ENCODE results near the gene NACC2.

The NACC2 gene

DNA sequence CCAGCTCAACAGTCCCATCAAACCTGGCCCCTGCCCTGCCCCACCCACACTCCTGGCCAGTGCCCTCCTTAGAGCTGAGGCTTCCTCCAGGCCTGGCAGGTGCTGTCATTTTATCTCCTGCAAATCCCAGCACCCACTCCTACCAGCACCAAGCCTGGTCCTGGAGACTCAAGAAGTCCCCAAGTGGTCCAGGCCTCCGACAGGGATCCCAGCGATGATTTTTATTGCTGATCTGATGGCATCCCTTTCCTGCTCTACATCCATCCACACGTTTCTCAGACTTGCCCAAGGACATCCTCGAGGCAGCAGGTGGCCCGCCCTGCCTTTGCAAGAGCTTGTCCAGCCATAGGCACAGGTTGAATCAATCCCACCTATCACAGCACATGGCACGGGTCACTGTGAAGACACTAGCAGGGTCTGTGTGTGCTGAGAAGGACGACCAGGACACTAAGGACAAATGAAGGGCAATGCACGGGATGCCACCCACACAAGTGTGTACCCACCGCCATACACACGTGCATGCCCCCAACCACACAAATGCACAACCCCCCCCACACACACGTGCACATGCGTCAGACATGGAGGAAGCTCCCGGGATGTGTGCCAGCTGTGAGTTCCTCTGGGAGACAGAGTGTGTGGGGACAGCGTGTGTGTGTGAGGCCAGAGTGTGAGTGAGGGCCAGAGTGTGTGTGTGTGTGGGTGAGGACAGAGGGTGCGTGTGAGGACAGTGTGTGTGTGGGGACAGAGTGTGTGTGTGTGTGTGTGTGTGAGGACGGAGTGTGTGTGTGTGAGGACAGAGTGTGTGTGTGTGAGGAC lies 71.5 kb downstream of the NACC2 start:
- TF ChIP-seq, protein P1, sequence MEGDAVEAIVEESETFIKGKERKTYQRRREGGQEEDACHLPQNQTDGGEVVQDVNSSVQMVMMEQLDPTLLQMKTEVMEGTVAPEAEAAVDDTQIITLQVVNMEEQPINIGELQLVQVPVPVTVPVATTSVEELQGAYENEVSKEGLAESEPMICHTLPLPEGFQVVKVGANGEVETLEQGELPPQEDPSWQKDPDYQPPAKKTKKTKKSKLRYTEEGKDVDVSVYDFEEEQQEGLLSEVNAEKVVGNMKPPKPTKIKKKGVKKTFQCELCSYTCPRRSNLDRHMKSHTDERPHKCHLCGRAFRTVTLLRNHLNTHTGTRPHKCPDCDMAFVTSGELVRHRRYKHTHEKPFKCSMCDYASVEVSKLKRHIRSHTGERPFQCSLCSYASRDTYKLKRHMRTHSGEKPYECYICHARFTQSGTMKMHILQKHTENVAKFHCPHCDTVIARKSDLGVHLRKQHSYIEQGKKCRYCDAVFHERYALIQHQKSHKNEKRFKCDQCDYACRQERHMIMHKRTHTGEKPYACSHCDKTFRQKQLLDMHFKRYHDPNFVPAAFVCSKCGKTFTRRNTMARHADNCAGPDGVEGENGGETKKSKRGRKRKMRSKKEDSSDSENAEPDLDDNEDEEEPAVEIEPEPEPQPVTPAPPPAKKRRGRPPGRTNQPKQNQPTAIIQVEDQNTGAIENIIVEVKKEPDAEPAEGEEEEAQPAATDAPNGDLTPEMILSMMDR (IDR thresholded peaks at IDR 0.05; ENCODE audit: borderline replicate concordance, control extremely low read depth, extremely low read depth, insufficient read depth, missing control alignments) = no peak
- DNase-seq (ENCODE audit: low spot score) = no peak
- in situ Hi-C loops (cut with MboI; ENCODE audit: low sequenced_read_pairs, unreplicated experiment) = no loop called here

DNA sequence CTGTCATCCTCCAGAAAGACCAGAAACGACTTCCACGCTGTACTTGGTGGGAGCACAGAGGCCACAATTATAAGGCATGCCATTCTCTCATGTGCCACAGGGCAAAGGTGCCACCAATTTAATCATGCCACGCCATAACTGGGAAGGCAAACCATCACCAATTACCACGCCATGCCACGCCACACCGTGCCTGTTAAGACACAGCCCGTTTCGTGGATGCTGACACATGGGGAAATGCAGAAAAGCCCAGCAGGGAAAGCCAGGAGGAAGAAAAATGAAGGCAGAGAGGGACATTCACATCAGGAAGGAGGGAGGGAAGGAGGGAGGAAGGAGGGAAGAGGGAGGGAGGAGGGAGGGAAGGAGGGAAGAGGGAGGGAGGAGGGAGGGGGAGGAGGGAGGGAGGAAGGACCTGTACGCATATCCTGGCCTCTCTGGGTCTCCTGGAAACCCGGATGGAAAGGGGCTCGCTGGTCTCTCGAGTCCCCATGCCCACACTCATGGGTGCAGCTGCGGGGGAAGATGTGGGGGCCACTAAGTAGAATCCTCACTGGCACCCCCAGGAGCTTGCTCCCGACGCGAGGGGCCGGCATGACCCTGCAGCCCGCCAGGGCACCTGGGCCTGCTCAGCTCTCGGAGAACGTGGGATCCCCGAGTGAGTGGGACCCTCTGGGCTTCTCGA lies 72.2 kb downstream of the NACC2 start:
- TF ChIP-seq, protein P1 (IDR thresholded peaks at IDR 0.05; ENCODE audit: borderline replicate concordance, control extremely low read depth, extremely low read depth, insufficient read depth, missing control alignments) = no peak
- no peak for DNase-seq (ENCODE audit: low spot score)
- in situ Hi-C loops (cut with MboI; ENCODE audit: low sequenced_read_pairs, unreplicated experiment) = no loop called here

DNA sequence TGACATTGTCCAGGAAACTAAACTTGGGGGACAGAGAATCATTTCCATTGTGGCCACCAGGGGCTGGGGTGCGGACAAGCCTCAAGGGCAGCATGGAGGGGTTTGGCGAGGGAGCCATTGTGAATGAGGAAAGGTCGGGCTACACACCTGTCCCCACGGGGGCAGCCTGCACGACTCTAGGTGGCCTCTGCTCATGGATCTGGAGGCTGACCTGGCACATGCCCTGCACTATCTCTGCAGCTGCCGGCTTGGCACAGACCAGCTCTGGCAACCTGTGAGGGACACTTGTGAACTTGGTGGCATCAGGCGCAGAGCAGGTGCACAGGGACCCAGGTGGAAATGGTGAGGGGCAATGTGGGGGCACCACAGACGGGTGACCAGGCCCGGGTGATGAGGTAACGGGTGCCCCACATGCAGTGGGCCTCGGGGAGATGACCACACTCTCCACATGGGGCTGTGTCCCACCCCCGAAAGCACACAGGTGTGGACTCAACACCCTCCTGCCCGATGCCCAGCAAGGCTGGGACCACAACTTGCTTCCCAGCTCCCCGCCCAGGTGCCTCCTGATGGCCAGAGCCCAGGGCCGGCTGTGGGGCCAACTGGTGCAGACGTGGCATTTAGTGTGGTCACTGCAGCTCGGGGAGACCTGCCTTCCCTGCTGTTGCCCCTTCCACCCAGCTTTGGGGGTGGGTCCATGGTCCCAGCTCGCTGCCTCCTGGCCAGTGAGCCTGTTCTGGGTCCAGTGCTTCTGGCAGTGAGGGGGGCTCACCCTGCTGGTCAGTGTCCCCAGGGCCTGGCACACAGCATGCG lies 73.0 kb downstream of the NACC2 start:
- no peak for DNase-seq (ENCODE audit: low spot score)
- TF ChIP-seq, protein P1 (IDR thresholded peaks at IDR 0.05; ENCODE audit: borderline replicate concordance, control extremely low read depth, extremely low read depth, insufficient read depth, missing control alignments) = no peak
- in situ Hi-C loops (cut with MboI; ENCODE audit: low sequenced_read_pairs, unreplicated experiment) = no loop called here

DNA sequence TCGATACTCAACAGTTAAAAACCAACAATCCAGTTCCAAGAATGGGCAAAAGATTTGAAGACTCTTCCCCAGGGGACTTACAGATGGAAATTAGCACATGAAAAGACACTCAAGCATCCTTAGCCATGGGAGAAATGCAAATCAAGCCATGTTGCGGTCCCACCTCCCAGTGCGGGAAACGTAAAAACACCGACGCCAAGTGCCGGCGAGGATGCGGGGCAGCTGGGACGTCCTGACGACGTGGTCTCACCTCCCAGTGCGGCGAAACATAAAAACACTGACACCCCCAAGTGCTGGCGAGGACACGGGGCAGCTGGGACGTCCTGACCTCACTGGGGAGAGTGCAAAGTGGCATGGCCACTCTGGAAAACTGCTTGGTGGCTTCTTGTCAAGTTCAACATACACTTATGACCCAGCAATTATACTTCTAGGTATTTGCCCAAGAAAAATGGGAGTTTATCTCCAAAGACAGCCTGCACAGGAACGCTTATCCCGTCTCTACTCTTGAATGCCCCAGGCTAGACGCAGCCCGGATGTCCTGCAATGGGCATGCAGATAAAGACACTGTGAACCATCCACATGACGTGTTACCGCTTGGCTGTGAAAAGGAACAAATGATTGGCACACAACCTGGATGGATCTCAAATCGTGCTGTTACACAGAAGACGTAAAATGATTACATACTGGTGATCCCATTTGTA lies 73.8 kb downstream of the NACC2 start:
- in situ Hi-C loops (cut with MboI; ENCODE audit: low sequenced_read_pairs, unreplicated experiment) = no loop called here
- TF ChIP-seq, protein P1 (IDR thresholded peaks at IDR 0.05; ENCODE audit: borderline replicate concordance, control extremely low read depth, extremely low read depth, insufficient read depth, missing control alignments) = no peak
- DNase-seq (ENCODE audit: low spot score) = no peak

DNA sequence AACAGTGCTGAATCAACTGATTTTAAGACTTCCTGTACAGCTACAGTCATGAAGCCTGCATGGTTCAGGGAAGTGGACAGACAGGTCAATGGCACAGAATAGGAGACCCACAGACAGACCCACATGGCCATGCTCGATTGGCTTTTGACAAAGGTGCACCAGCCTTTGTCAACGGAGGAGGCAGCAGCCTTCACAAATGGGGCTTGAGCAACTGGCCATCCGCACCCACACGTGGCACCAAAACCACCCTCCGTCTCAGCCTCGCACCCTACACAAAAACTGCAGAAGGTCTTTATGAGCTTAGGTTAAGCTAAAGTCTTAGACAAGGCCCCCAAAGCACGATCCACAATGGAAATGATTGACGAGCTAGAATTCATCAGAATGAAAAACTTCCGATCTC lies 74.4 kb downstream of the NACC2 start:
- TF ChIP-seq, protein P1 (IDR thresholded peaks at IDR 0.05; ENCODE audit: borderline replicate concordance, control extremely low read depth, extremely low read depth, insufficient read depth, missing control alignments) = no peak
- DNase-seq (ENCODE audit: low spot score) = no peak
- in situ Hi-C loops (cut with MboI; ENCODE audit: low sequenced_read_pairs, unreplicated experiment) = no loop called here

DNA sequence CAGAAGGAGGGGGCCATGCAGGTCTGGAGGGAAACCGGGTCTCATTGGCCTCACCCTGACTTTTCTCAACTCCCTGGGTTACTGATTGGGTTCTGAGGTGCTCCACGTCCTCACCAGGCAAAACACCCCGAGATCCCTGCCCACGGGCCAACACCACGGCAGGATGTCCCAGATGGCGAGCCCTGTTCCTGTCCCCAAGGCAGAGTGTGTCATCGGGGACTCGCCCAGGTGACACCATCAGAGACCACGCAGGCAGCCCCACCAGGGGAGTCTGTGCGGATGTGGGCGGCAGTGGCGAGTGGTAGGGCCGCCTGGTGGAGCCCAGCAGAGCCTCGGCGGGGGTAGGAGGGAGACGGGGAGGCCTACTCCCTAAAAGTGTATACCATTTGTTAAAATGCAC lies 74.9 kb downstream of the NACC2 start:
- DNase-seq (ENCODE audit: low spot score) = no peak
- in situ Hi-C loops (cut with MboI; ENCODE audit: low sequenced_read_pairs, unreplicated experiment) = no loop called here
- TF ChIP-seq, protein P1 (IDR thresholded peaks at IDR 0.05; ENCODE audit: borderline replicate concordance, control extremely low read depth, extremely low read depth, insufficient read depth, missing control alignments) = no peak
